SK-N-SH treated with all-trans-retinoic acid at 6 μM for 48 hours (cell line): ENCODE results near the gene RPL21.

Source experiments
- ATAC-seq: fragments of 200-7000 bp; cut with Tn5 transposase; 3 replicates; pipeline ENCODE4 v1.9.1; 2020; ENCODE audit warnings: mild to moderate bottlenecking, moderate library complexity
- BACH2 ChIP-seq: fragments of 250-450 bp; sonication (Bioruptor Pico); IDR thresholded peaks from 2 replicates; pipeline ENCODE4 v1.9.0; 2021; ENCODE audit warnings: mild to moderate bottlenecking, borderline replicate concordance
- CSDC2 ChIP-seq: fragments of 250-450 bp; sonication (Bioruptor Pico); IDR thresholded peaks from 2 replicates; pipeline ENCODE4 v1.5.0; 2020; ENCODE audit warnings: mild to moderate bottlenecking, moderate library complexity
- ESRRG ChIP-seq: fragments of 250-450 bp; sonication (Bioruptor Pico); IDR thresholded peaks from 2 replicates; pipeline ENCODE4 v1.6.1; 2021; ENCODE audit warnings: mild to moderate bottlenecking
- ISL1 ChIP-seq: fragments of 250-450 bp; sonication (Bioruptor Pico); IDR thresholded peaks from 2 replicates; pipeline ENCODE4 v2.1.2; 2022; ENCODE audit warnings: mild to moderate bottlenecking, moderate library complexity
- OSR1 ChIP-seq: fragments of 250-450 bp; sonication (Bioruptor Pico); IDR thresholded peaks from 2 replicates; pipeline ENCODE4 v1.8.0; 2022; ENCODE audit warnings: moderate library complexity, mild to moderate bottlenecking, inconsistent platforms
- PPARA ChIP-seq: fragments of 250-450 bp; sonication (Bioruptor Pico); IDR thresholded peaks from 2 replicates; pipeline ENCODE4 v1.5.0; 2020; ENCODE audit warnings: mild to moderate bottlenecking, borderline replicate concordance
- RARB ChIP-seq: fragments of 250-450 bp; sonication (Bioruptor Pico); IDR thresholded peaks from 2 replicates; pipeline ENCODE4 v1.8.0; 2021; ENCODE audit warnings: mild to moderate bottlenecking, moderate library complexity
- SNAI2 ChIP-seq: fragments of 250-450 bp; sonication (Bioruptor Pico); IDR thresholded peaks from 2 replicates; pipeline ENCODE4 v1.5.0; 2020; ENCODE audit warnings: mild to moderate bottlenecking, moderate library complexity
- TCF4 ChIP-seq: fragments of 250-450 bp; sonication (Bioruptor Pico); IDR thresholded peaks from 2 replicates; pipeline ENCODE4 v1.8.0; 2021; ENCODE audit warnings: mild to moderate bottlenecking, moderate library complexity, borderline replicate concordance
- TOX ChIP-seq: fragments of 250-450 bp; sonication (Bioruptor Pico); IDR thresholded peaks from 2 replicates; pipeline ENCODE4 v1.8.0; 2021; ENCODE audit warnings: mild to moderate bottlenecking, moderate library complexity, borderline replicate concordance
- ZFP3 ChIP-seq: fragments of 250-450 bp; sonication (Bioruptor Pico); IDR thresholded peaks from 2 replicates; pipeline ENCODE4 v1.5.0; 2020; ENCODE audit warnings: mild to moderate bottlenecking, moderate library complexity
- ZFP30 ChIP-seq: fragments of 450-650 bp; formaldehyde crosslinking; IDR thresholded peaks from 2 replicates; pipeline ENCODE4 v1.5.0; 2022; ENCODE audit warnings: mild to moderate bottlenecking, moderate library complexity
- ZNF565 ChIP-seq: fragments of 450-650 bp; formaldehyde crosslinking; conservative IDR thresholded peaks from 2 replicates; pipeline ENCODE4 v1.5.0; 2020; ENCODE audit warnings: low read depth, mild to moderate bottlenecking, moderate library complexity
- TF ChIP-seq, protein P1 (sequence below): fragments of 250-450 bp; sonication (Bioruptor Pico); IDR thresholded peaks from 2 replicates; pipeline ENCODE4 v1.8.0; 2021; ENCODE audit warnings: low read depth, mild to moderate bottlenecking, moderate library complexity, borderline replicate concordance
- TF ChIP-seq, protein P2 (sequence below): fragments of 250-450 bp; sonication (Bioruptor Pico); IDR thresholded peaks from 2 replicates; pipeline ENCODE4 v1.5.0; 2020; ENCODE audit warnings: mild to moderate bottlenecking, moderate library complexity
- TF ChIP-seq, protein P3 (sequence below): fragments of 250-450 bp; sonication (Bioruptor Pico); IDR thresholded peaks from 2 replicates; pipeline ENCODE4 v1.5.1; 2021; ENCODE audit warnings: mild to moderate bottlenecking, moderate library complexity
- TF ChIP-seq, protein P4 (sequence below): fragments of 250-450 bp; sonication (Bioruptor Pico); IDR thresholded peaks from 2 replicates; pipeline ENCODE4 v1.8.0; 2020; ENCODE audit warnings: mild to moderate bottlenecking, moderate library complexity, borderline replicate concordance
- TF ChIP-seq, protein P5 (sequence below): fragments of 250-450 bp; sonication (Bioruptor Pico); IDR thresholded peaks from 2 replicates; pipeline ENCODE4 v1.5.1; 2020; ENCODE audit warnings: low read depth, mild to moderate bottlenecking, moderate library complexity

RPL21 gene

DNA sequence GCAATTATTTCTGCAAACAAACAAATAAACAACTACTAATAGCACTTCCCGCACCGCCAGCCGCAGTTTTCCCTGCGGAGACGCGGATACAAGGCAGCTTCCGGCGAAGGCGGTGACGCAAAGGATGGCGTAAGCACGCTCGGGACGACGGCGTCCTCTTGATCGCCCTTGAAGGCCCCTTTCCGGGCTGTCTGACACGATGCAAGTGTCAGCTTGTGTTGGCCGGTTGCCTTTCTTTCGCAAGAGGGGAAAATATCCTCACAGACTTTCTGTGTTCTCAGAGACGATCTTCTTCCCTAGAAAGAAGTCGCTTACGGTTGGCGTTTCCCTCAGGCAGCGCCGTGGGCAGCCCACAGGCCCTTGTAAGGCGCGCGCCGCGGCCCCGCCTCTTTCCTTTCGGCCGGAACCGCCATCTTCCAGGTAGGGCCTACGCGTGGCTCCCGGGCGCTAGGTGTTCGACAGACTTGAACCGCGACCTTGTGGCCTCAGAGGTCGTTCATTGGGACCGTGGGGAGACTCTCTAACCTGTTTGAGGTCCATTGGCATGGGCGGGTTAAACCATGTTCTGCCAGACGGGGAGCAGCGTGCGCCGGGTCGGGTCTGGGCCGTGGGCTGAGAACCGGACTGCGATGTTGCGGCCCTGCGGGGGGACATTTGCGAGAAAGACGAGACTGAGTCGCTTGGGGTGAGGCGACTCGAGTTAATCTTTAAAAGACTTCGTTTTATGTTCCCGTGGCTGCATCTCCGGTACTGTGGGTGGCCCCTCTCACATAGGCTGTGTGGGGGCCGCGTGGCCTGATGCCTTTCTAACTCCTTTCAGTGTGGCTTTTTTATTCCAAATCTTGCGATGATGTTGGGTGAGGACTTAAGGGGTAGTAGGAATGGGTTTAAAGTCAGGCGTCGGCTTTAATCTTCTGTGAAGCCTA, at the start of gene RPL21:
RPL21 (plus strand) TSS at position 393 of the 926 bp plus-strand sequence. CDS start 2,219 bp downstream, outside the sequence.
- peak; percentile 98 for ATAC-seq
- TF ChIP-seq, protein P1, sequence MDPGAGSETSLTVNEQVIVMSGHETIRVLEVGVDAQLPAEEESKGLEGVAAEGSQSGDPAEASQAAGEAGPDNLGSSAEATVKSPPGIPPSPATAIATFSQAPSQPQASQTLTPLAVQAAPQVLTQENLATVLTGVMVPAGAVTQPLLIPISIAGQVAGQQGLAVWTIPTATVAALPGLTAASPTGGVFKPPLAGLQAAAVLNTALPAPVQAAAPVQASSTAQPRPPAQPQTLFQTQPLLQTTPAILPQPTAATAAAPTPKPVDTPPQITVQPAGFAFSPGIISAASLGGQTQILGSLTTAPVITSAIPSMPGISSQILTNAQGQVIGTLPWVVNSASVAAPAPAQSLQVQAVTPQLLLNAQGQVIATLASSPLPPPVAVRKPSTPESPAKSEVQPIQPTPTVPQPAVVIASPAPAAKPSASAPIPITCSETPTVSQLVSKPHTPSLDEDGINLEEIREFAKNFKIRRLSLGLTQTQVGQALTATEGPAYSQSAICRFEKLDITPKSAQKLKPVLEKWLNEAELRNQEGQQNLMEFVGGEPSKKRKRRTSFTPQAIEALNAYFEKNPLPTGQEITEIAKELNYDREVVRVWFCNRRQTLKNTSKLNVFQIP (CRISPR knock-in tag) = no peak
- 0 out of 2 replicates have a peak, but pooled peaks have one; percentile 23 for TF ChIP-seq ZFP3 (CRISPR knock-in tag)

DNA sequence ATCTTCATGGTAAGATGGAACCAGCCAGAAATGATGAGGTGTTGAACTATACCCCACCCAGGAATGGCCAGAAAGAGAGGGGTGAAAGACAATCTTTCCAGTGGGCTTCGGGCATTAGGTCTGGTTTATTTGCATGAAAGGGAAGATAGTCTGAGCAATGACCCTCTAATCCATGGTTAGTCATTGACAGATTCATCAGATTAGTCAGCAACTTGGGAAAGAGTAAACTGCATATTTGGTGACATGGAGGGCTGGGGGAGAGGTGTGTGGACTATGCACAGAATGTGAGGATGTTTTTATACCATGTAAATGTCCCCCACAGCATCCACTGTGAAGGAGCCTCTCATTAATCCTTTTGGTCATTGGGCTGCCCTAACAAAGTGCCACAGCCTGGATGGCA, 49.7 kb upstream of the RPL21 start:
- TF ChIP-seq CSDC2 (CRISPR knock-in tag) (no peak), ISL1 (CRISPR knock-in tag) (no peak), RARB (CRISPR knock-in tag) (no peak)
- no peak for ATAC-seq

DNA sequence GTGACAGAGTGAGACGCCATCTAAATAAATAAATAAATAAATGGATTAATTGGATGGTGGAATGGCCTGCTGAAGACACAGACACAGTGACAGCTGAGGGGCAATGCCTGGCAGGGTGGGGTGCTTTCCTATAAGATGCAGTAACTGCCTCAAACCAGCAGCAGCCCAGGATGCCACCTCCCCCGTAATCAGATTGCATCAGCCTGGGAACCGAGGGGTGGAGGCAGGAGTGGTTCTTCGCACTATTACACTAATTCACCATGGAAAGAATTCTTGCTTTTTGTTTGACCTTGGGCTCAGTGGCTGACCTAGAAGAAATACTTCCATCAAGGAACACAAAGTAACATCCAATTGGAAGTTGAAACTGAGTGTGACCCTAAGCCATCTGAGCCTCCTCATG, 48.2 kb upstream of the RPL21 start:
- ATAC-seq = no peak
- TF ChIP-seq BACH2 (CRISPR knock-in tag) (no peak), PPARA (CRISPR knock-in tag) (no peak), ZNF565 (CRISPR knock-in tag) (no peak), RARB (CRISPR knock-in tag) (no peak)
- TF ChIP-seq, protein P2, sequence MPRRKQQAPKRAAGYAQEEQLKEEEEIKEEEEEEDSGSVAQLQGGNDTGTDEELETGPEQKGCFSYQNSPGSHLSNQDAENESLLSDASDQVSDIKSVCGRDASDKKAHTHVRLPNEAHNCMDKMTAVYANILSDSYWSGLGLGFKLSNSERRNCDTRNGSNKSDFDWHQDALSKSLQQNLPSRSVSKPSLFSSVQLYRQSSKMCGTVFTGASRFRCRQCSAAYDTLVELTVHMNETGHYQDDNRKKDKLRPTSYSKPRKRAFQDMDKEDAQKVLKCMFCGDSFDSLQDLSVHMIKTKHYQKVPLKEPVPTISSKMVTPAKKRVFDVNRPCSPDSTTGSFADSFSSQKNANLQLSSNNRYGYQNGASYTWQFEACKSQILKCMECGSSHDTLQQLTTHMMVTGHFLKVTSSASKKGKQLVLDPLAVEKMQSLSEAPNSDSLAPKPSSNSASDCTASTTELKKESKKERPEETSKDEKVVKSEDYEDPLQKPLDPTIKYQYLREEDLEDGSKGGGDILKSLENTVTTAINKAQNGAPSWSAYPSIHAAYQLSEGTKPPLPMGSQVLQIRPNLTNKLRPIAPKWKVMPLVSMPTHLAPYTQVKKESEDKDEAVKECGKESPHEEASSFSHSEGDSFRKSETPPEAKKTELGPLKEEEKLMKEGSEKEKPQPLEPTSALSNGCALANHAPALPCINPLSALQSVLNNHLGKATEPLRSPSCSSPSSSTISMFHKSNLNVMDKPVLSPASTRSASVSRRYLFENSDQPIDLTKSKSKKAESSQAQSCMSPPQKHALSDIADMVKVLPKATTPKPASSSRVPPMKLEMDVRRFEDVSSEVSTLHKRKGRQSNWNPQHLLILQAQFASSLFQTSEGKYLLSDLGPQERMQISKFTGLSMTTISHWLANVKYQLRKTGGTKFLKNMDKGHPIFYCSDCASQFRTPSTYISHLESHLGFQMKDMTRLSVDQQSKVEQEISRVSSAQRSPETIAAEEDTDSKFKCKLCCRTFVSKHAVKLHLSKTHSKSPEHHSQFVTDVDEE (CRISPR knock-in tag) = no peak

DNA sequence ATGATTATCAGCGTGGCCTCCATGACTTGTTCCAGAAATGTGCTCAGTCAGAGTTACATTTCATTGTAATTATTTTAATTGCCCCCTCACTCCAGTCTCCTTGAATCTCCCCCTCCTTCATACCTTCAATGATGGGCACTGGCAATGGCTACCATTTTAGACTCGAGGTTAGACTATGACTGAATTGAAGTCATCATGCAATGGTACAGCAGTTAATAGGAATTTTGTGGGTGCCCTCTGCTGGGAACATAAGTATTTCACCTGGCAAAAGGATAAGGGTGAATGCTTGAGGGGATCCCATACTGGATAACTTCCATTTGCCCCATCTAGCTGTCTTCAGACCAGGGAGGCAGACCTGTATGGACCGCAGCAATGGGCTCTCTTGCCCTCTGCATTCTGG, 47.5 kb upstream of the RPL21 start:
- peak; percentile 64 for ATAC-seq

DNA sequence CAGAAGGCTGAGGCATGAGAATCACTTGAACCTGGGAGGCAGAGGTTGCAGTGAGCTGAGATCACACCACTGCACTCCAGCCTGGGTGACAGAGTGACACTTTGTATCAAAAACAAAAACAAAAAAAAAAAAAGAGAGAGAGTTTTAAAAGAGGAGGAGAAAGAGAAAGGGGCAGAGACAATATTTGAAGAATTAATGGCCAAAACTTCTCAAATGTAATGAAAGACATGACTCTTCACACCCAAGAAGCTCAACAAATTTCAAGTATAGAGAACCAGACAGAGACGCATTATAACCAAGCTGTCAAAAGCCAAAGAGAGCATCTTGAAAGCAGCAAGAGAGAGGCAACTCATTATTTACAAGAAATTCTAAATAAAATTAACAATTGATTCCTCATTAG, 42.8 kb upstream of the RPL21 start:
- no peak for ATAC-seq
- TF ChIP-seq, protein P1 (CRISPR knock-in tag) = no peak
- TF ChIP-seq, protein P3, sequence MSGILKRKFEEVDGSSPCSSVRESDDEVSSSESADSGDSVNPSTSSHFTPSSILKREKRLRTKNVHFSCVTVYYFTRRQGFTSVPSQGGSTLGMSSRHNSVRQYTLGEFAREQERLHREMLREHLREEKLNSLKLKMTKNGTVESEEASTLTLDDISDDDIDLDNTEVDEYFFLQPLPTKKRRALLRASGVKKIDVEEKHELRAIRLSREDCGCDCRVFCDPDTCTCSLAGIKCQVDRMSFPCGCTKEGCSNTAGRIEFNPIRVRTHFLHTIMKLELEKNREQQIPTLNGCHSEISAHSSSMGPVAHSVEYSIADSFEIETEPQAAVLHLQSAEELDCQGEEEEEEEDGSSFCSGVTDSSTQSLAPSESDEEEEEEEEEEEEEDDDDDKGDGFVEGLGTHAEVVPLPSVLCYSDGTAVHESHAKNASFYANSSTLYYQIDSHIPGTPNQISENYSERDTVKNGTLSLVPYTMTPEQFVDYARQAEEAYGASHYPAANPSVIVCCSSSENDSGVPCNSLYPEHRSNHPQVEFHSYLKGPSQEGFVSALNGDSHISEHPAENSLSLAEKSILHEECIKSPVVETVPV (CRISPR knock-in tag) = no peak
- TF ChIP-seq ZFP3 (CRISPR knock-in tag) = no peak
- TF ChIP-seq PPARA (CRISPR knock-in tag) = no peak
- no peak for TF ChIP-seq BACH2 (CRISPR knock-in tag)

More for the DNA sequence above, 47.5 kb upstream of the RPL21 start:
- TF ChIP-seq ESRRG (CRISPR knock-in tag) (no peak), TCF4 (CRISPR knock-in tag) (no peak), ZFP30 (CRISPR knock-in tag) (no peak), OSR1 (CRISPR knock-in tag) (no peak)
- TF ChIP-seq, all 23 proteins: peak for 0

DNA sequence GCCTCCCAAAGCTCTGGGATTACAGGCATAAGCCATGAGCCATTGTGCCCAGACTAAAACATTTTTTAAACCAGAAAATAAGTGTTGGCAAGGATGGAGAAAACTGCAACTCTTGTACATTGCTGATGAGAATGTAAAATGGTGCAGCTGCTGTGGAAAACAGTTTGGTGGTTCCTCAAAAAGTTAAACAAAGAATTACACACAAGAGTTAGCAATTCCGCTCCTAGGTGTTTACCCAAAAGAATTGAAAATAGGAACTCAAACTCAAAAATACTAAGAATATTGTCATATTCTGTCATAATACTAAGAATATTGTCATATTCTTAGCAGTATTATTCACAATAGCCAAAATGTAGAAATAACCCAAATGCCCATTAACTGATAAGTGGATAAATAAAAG, 40.1 kb upstream of the RPL21 start:
- no peak for ATAC-seq
- TF ChIP-seq ISL1 (CRISPR knock-in tag) = no peak
- TF ChIP-seq, protein P4, sequence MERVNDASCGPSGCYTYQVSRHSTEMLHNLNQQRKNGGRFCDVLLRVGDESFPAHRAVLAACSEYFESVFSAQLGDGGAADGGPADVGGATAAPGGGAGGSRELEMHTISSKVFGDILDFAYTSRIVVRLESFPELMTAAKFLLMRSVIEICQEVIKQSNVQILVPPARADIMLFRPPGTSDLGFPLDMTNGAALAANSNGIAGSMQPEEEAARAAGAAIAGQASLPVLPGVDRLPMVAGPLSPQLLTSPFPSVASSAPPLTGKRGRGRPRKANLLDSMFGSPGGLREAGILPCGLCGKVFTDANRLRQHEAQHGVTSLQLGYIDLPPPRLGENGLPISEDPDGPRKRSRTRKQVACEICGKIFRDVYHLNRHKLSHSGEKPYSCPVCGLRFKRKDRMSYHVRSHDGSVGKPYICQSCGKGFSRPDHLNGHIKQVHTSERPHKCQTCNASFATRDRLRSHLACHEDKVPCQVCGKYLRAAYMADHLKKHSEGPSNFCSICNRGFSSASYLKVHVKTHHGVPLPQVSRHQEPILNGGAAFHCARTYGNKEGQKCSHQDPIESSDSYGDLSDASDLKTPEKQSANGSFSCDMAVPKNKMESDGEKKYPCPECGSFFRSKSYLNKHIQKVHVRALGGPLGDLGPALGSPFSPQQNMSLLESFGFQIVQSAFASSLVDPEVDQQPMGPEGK (CRISPR knock-in tag) = no peak
- TF ChIP-seq, protein P5, sequence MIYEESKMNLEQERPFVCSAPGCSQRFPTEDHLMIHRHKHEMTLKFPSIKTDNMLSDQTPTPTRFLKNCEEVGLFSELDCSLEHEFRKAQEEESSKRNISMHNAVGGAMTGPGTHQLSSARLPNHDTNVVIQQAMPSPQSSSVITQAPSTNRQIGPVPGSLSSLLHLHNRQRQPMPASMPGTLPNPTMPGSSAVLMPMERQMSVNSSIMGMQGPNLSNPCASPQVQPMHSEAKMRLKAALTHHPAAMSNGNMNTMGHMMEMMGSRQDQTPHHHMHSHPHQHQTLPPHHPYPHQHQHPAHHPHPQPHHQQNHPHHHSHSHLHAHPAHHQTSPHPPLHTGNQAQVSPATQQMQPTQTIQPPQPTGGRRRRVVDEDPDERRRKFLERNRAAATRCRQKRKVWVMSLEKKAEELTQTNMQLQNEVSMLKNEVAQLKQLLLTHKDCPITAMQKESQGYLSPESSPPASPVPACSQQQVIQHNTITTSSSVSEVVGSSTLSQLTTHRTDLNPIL = no peak
- TF ChIP-seq RARB (CRISPR knock-in tag) = no peak
- TF ChIP-seq ZFP30 (CRISPR knock-in tag) = no peak
- TF ChIP-seq SNAI2 (CRISPR knock-in tag) = no peak
- TF ChIP-seq TOX = no peak
- no peak for TF ChIP-seq OSR1 (CRISPR knock-in tag)
